Activated T-helper 17 cell treated with anti-CD3 and anti-CD28 coated beads, Interleukin-2, amount 50 U/mL, for 72 hours (primary cell): Measurements from ENCODE around the gene EIF3B. TPM values are rescaled to one million over a fixed set of nuclear protein-coding genes. Genes with fewer than 3 reads are reported as not detected.
"Not testable (repeated sequence)": the region's sequence is repeated elsewhere in the genome, so short reads cannot be mapped to it uniquely, and the experiment has no call there.

Experiments
- ATAC-seq: fragments of 150-1000 bp; cut with Tn5 transposase; replicated peaks from 2 replicates; pipeline ENCODE4 v1.10.0; 2021; ENCODE audit warnings: mild to moderate bottlenecking, moderate library complexity
- H3K27ac Mint-ChIP-seq: one replicate; pipeline ENCODE4 v1.8.0; 2022; ENCODE audit warnings: mixed read lengths
- H3K27me3 Mint-ChIP-seq: one replicate; pipeline ENCODE4 v1.8.0; 2022; ENCODE audit warnings: mixed read lengths
- H3K36me3 Mint-ChIP-seq: one replicate; pipeline ENCODE4 v1.8.0; 2022; ENCODE audit warnings: low read depth, mild to moderate bottlenecking, mixed read lengths
- H3K4me1 Mint-ChIP-seq: one replicate; pipeline ENCODE4 v1.8.0; 2022; ENCODE audit warnings: mixed read lengths
- H3K4me3 Mint-ChIP-seq: one replicate; pipeline ENCODE4 v1.8.0; 2022; ENCODE audit warnings: mild to moderate bottlenecking, mixed read lengths
- H3K9me3 Mint-ChIP-seq: one replicate; pipeline ENCODE4 v1.8.0; 2022; ENCODE audit warnings: mixed read lengths
- total RNA-seq, 2 donors: library from RNA; stranded (reverse); gene quantifications; one replicate each; pipeline ENCODE4 v1.2.3, GENCODE V29; 2022

EIF3B gene
- total RNA-seq, 2 donors from 2014 or later, result 145 to 283 TPM

DNA sequence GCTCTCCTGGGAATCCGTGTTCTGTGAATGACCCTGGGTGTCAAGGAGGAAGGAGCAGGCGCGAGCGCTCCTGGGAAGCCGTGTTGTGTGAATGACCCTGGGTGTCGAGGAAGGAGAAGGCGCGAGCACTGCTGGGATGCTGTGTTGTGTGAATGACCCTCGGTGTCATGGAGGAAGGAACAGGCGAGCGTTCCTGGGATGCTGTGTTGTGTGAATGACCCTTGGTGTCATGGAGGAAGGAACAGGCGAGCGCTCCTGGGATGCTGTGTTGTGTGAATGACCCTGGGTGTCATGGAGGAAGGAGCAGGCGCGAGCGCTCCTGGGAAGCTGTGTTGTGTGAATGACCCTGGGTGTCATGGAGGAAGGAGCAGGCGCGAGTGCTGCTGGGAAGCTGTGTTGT lies 23.5 kb downstream of the EIF3B start:
- H3K27me3 Mint-ChIP-seq, ATAC-seq, H3K27ac Mint-ChIP-seq, H3K4me1 Mint-ChIP-seq, H3K9me3 Mint-ChIP-seq, H3K4me3 Mint-ChIP-seq: not testable (repeated sequence)
- peaks cover 89% of the 10 kb centered on the region for H3K36me3 Mint-ChIP-seq

DNA sequence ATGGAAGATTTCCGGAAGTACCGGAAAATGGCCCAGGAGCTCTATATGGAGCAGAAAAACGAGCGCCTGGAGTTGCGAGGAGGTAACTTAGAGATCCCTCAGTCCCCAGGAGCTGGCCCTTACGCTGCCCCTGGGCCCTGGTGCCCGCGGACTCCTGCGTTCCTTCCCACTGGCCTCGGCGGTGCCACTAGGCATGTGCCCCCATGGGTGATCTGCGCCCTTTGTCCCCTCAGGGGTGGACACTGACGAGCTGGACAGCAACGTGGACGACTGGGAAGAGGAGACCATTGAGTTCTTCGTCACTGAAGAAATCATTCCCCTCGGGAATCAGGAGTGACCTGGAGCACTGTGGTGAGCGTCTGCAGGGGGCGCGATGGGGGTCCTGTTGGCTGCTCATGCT lies 24.5 kb downstream of the EIF3B start:
- no peaks in the 10 kb centered on the region for H3K9me3 Mint-ChIP-seq
- H3K27me3 Mint-ChIP-seq, result no peaks in the 10 kb centered on the region
- no peaks in the 10 kb centered on the region for H3K4me1 Mint-ChIP-seq
- H3K36me3 Mint-ChIP-seq, result peaks cover 81% of the 10 kb centered on the region
- no peak overlapping the region for H3K4me3 Mint-ChIP-seq
- ATAC-seq, result no peak
- no peak overlapping the region for H3K27ac Mint-ChIP-seq

DNA sequence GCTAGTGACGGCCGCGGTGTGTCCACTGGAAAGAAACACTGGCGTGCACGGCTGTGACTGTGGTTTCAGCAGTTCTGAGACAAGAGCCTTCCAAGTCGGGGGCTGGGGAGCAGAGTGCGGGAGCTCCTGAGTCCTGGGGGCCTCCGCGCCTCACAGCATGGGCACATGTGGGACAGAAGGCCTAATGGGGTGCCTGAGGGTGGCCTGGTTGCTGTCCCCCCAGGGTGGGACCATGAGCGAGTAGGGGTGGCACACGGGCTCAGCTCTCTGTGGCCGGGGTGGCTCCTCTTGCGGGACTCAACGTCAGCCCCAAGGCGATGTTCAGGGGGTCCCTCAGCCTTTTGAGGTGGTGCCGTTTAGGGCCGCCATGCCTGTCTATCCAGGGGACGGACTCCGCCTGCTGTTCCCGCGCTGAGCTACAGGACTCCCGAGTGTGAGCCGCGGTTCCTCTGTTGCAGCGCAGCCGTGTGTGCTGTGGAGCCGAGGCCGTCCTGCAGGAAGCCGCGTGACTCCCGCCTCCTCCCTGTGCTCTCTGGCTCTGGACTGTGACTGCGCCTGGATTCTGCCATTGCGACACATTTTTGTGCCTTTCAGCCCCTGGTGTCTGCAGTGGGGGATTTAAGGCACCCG lies 25.3 kb downstream of the EIF3B start:
- no peaks in the 10 kb centered on the region for H3K4me1 Mint-ChIP-seq
- H3K9me3 Mint-ChIP-seq, result no peaks in the 10 kb centered on the region
- no peaks in the 10 kb centered on the region for H3K27me3 Mint-ChIP-seq
- ATAC-seq, result no peak
- no peak overlapping the region for H3K27ac Mint-ChIP-seq
- H3K4me3 Mint-ChIP-seq, result no peak overlapping the region
- peaks cover 73% of the 10 kb centered on the region for H3K36me3 Mint-ChIP-seq

DNA sequence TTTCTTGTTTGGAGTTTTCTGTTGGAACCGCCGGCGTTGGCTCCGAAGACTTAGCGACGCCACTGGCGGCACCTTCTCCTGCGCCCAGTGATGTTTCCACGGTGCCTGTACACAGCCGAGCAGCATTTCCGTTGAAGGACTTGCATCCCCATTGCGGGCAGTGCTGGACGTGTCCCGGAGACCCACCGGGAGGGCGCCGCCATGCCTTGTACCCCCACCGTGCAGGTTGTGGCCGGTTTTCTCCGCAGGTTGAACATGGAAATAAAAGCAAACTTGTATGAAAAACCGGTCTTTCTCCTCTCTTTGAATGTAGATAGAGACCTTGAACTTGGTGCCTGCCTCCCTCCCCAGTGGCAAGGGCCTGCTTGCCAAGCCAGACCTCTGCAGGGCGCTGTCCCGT lies 25.8 kb downstream of the EIF3B start:
- no peak for ATAC-seq

DNA sequence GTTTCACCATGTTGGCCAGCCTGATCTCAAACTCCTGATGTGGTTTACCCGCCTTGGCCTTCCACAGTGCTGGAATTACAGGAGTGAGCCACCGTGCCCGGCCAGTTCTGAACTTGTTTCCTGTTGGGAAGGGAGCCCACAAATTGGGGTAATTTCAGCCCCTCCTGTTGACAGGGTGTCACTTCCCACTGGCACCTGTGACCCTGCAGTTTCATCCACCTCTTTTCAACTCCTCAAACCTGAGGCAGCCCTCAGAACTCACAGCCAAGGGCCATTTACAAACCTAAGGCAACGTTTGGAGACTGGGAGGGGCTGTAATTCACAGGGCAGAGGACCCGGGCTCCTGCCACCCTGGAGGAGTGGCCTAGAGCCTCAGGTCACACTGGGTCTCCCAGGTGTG lies 26.6 kb downstream of the EIF3B start:
- Mint-ChIP-seq H3K9me3 (no peaks in the 10 kb centered on the region), H3K36me3 (peaks cover 60% of the 10 kb centered on the region), H3K4me3 (no peak overlapping the region), H3K27ac (no peak overlapping the region), H3K27me3 (no peaks in the 10 kb centered on the region), H3K4me1 (no peaks in the 10 kb centered on the region)
- no peak for ATAC-seq

More for the DNA sequence above, 25.8 kb downstream of the EIF3B start:
- Mint-ChIP-seq H3K4me1 (no peaks in the 10 kb centered on the region), H3K36me3 (peaks cover 68% of the 10 kb centered on the region), H3K27me3 (no peaks in the 10 kb centered on the region), H3K9me3 (no peaks in the 10 kb centered on the region), H3K27ac (no peak overlapping the region), H3K4me3 (no peak overlapping the region)

DNA sequence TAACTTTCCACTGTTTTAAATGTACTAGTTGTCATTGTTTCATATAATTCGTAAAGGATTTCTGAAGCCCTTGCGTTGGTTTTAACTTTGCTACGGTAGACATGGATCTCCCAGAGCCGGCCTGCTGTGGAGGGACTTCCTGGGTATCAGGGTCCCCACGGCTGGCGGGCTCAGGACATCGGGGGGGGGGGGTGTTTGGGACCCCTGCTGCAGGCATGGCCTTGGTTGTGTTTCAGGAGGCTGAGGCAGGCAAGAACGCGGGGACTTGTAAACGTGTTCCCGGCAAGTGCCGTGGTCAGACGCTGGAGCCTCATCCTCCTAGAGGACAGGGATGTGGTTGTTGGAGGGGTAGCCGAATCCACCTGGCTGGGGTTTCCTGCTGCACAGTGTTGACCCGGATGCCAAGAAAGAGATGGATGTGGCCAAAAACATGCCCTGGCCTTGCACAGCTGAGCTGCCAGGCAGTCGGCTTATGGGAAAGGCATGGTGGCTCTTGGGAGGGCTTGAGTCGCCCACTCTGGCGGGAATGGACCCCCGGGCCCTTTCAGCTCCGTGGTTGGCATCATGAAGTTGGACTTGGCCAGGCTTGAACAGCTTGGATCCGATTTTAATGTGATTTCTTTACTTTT lies 27.4 kb downstream of the EIF3B start:
- ATAC-seq, result no peak
- H3K9me3 Mint-ChIP-seq, result no peaks in the 10 kb centered on the region
- H3K27ac Mint-ChIP-seq, result no peak overlapping the region
- H3K4me1 Mint-ChIP-seq, result no peaks in the 10 kb centered on the region
- H3K27me3 Mint-ChIP-seq, result no peaks in the 10 kb centered on the region
- no peak overlapping the region for H3K4me3 Mint-ChIP-seq
- peaks cover 53% of the 10 kb centered on the region for H3K36me3 Mint-ChIP-seq

DNA sequence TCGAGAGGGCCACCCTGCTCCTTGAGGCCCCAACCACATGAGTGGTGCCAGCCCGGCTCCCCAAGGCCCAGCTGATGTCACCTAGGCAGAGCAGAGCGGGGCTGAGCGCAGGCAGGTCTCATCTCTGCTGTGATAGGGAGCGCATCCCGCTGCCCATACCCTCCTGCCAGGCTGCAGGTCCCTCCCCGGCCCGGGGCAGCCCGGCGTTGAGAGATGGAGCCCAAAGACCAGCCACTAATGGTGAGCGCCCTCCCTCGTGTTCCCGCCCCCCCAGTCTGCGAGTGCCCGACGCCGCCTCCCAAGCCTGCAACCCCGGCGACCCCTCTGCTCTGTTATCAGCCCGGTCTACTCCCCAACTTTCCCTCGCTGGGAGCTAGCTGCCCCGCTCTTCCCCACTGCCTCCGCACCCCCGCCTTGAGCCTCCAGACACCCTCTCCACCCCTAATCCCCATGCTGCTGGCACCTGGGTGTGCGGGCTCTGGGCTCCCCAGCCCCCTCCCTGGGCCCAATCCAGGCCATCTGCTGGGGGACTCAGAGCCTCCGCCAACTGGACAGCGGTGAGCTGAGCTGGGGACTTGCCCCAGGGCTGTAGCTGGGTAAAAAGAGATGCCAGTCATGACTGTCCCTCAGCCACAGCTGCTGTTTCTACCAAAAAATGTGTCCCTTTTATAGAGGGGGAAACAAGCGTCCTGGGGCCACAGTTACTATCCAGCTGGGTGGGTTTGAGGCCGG lies 29.1 kb downstream of the EIF3B start:
- H3K27ac Mint-ChIP-seq, result no peak overlapping the region
- peaks cover 35% of the 10 kb centered on the region for H3K36me3 Mint-ChIP-seq
- H3K9me3 Mint-ChIP-seq, result no peaks in the 10 kb centered on the region
- ATAC-seq, result no peak
- H3K4me3 Mint-ChIP-seq, result no peak overlapping the region
- H3K4me1 Mint-ChIP-seq, result no peaks in the 10 kb centered on the region
- H3K27me3 Mint-ChIP-seq, result no peaks in the 10 kb centered on the region

DNA sequence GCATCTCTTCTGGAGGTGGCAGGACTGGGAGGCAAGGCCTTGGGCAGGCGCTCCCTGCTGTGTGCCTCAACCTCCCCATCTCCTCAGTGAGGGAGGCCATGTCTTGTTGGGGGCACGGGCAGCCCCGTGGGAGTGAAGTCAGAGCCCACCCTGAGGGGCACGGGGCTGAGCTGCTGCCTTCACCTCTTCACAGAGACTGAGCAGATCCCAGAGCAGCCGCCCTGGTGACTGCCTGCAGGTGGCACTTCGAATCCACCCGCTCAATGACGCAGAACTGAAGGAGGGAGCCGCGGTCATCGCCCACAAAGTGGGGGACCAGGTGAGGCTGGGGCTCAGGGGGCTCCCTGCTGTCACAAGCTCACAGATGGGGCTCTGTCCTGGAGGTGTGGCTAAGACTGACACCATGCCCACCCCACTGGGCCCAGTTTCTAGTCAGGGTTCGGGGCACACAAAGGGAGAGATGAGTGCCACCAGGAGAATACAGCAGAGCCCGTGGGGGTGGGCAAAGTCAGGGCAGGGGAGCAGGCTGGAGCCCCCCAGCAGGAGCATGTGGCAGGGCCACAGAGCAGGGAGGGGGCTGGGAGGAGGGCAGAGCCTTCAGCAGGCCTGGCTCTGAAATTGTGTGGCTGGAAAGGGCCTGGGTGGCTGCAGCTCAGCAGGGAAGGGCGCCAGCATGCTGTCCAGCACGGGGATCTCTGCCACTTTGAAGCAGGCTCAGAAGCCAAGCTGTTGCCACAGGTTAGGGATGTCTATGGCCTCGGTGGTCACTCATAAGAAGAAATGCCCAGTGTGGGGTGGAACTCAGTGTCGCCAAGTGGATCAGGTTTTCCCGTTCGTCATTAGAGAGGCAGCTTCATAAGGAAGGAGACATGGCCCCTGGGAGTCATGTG lies 30.0 kb downstream of the EIF3B start:
- Mint-ChIP-seq H3K4me3 (no peak overlapping the region), H3K27me3 (no peaks in the 10 kb centered on the region), H3K27ac (no peak overlapping the region), H3K9me3 (no peaks in the 10 kb centered on the region), H3K4me1 (no peaks in the 10 kb centered on the region), H3K36me3 (peaks cover 27% of the 10 kb centered on the region)
- no peak for ATAC-seq

DNA sequence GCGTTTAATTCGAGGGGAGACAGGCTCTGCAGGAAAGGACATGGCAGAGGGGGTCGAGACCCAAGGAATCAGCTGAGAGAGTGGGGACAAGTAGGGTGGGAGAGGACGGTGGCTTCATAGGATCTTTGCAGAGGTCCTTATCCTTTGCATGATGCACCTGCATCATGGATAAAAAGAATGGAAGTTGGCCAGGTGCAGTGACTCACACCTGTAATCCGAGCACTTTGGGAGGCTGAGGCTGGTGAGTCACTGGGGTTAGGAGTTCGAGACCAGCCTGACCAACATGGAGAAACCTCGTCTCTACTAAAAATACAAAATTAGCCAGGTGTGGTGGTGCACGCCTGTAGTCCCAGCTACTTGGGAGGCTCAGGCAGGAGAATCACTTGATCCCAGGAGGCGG lies 31.5 kb downstream of the EIF3B start:
- H3K27ac Mint-ChIP-seq, ATAC-seq, H3K9me3 Mint-ChIP-seq, H3K4me1 Mint-ChIP-seq, H3K27me3 Mint-ChIP-seq, H3K4me3 Mint-ChIP-seq: not testable (repeated sequence)
- H3K36me3 Mint-ChIP-seq, result peaks cover 11% of the 10 kb centered on the region

DNA sequence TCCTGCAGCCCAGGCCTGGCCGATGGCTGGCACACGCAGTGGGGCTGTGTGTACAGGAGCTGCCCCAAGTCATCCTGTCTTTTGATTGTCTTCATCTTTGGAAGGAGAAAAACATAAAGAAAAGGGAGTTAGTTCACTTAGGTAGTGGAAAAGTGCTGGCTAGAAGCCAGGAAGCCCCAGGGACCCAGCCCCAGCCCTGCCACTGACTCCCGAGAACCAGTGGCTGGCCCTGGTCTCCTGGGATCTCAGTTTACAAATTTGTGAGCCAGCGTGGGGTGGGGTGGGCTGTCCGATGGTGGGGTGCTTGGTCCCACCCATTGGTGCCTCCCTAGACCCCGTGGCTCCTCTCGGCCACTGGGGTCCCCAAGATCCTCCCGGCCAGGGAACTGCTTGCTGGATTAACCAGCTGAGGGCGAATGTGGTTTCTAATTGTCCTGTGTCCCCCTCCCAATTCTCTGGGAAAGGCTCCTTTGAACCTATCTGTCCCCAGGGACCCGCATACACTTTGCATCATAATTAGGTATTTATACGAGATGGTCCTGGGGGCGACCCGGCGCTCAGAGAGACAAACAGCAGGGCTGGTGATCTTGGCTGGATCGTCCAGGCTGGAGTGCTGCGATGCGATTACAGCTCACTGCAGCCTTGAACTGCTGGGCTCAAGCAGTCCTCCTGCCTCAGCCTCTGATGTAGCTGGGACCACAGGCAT lies 32.5 kb downstream of the EIF3B start:
- no peaks in the 10 kb centered on the region for H3K4me1 Mint-ChIP-seq
- no peak overlapping the region for H3K27ac Mint-ChIP-seq
- no peak overlapping the region for H3K4me3 Mint-ChIP-seq
- H3K36me3 Mint-ChIP-seq, result peaks cover 1% of the 10 kb centered on the region
- H3K9me3 Mint-ChIP-seq, result no peaks in the 10 kb centered on the region
- ATAC-seq, result no peak
- no peaks in the 10 kb centered on the region for H3K27me3 Mint-ChIP-seq

DNA sequence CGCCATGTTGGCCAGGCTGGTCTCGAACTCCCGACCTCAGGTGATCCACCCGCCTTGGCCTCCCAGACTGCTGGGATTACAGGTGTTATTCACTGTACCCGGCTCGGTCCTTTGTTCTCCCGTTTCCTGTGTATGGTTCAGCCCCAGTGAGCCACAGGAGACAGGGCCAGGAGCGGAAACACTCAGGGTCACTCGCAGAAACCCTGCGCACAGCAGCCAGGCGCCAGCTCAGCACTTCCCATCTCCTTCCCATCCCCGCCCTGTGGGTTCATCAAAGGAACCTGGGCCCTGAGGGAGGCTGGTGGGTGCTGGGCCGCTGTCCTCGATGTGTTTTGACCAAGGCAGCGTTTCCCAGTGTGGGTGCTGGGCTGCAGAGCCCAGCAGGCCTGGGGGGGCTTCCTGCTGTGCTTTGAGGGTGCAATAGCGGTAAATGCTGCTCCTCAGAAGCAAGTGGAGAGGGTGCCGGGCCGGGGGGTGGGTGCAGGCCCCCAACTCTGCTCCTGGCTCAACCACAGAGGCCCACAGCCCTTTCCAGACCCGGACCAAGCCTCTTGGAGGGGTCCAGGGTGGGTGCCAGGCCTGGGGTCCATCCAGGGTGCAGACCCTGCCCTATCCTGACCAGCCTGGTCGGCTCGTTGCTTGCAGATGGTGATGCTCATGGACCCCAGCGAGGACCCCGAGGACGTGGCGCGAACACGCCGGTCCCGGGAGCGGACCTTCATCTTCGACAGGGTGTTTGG lies 33.4 kb downstream of the EIF3B start:
- Mint-ChIP-seq H3K27ac (no peak overlapping the region), H3K27me3 (no peaks in the 10 kb centered on the region), H3K4me3 (no peak overlapping the region), H3K36me3 (no peaks in the 10 kb centered on the region), H3K4me1 (no peaks in the 10 kb centered on the region), H3K9me3 (no peaks in the 10 kb centered on the region)
- no peak for ATAC-seq

DNA sequence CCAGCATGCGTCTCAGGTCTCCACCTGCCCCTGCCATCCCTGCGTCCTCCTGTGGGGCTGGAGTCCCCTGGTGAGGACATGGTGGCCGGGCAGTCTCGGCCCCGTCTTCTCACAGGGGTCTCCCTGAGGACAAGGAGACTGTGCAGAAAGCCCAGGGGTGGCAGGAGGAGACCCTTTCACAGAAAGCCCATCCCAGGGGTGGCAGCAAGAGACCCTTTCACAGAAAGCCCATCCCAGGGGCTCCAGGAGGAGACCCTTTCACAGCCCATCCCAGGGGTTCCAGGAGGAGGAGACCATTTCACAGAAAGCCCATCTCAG lies 34.0 kb downstream of the EIF3B start:
- H3K36me3 Mint-ChIP-seq, result no peaks in the 10 kb centered on the region
- H3K27me3 Mint-ChIP-seq, result no peaks in the 10 kb centered on the region
- H3K4me1 Mint-ChIP-seq, result no peaks in the 10 kb centered on the region
- ATAC-seq, result no peak
- no peak overlapping the region for H3K27ac Mint-ChIP-seq
- no peaks in the 10 kb centered on the region for H3K9me3 Mint-ChIP-seq
- no peak overlapping the region for H3K4me3 Mint-ChIP-seq

DNA sequence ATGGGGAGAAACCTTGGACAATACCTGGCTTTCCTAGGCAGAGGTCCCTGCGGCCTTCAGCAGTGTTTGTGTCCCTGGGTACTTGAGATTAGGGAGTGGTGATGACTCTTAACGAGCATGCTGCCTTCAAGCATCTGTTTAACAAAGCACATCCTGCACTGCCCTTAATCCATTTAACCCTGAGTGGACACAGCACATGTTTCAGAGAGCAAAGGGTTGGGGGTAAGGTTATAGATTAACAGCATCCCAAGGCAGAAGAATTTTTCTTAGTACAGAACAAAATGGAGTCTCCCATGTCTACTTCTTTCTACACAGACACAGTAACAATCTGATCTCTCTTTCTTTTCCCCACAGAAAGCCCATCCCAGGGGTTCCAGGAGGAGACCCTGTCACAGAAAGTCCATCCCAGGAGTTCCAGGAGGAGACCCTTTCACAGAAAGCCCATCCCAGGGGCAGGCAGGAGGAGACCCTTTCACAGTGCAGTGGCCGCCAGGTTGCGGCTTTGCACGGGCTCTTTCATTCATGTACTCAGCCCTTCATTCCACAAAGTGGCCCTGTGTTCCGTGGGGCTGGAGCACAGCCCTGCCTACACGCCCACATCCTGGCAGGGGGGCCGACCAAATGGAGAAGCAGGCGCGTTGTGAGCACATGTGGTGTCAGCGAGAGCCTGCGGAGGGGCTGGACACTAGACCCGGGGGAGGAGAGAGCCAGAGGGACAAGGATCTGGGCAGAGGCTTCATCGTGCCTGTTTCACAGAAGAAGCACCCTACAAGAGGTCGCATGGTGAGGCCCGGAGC lies 35.6 kb downstream of the EIF3B start:
- not testable (repeated sequence) for H3K4me3 Mint-ChIP-seq, ATAC-seq, H3K4me1 Mint-ChIP-seq, H3K27me3 Mint-ChIP-seq, H3K27ac Mint-ChIP-seq, H3K36me3 Mint-ChIP-seq, H3K9me3 Mint-ChIP-seq
